ENCODE measurements around the gene KRTDAP. TPM values are rescaled to one million over a fixed set of nuclear protein-coding genes. Genes with fewer than 3 reads are reported as not detected.
"Not testable (repeated sequence)": the region's sequence is repeated elsewhere in the genome, so short reads cannot be mapped to it uniquely, and the experiment has no call there.

Gene KRTDAP
- total RNA-seq, 1 donor from 2014 or later, result 4.8 TPM

- H3K9me3 Mint-ChIP-seq (ENCODE audit: low read depth), result no peaks in the 10 kb centered on the region
- peaks cover 19% of the 10 kb centered on the region for H3K27me3 Mint-ChIP-seq
- TF ChIP-seq CTCF (IDR thresholded peaks at IDR 0.05; ENCODE audit: unreplicated experiment), result no peak
- H3K4me1 Mint-ChIP-seq (ENCODE audit: low read depth), result peaks cover 24% of the 10 kb centered on the region
- H3K4me3 Mint-ChIP-seq (ENCODE audit: low read depth), result no peak overlapping the region
- no peaks in the 10 kb centered on the region for H3K36me3 Mint-ChIP-seq (ENCODE audit: insufficient read depth)
- DNase-seq (ENCODE audit: low spot score, unreplicated experiment), result no peak
- H3K27ac Mint-ChIP-seq, result no peak overlapping the region
Observed at GRCh38 chr19:35484252-35485036, 5.8 kb downstream of the KRTDAP start.

GRCh38 chr19:35483089-35483488, 7.2 kb downstream of the KRTDAP start:
- no peak overlapping the region for H3K27ac Mint-ChIP-seq
- no peaks in the 10 kb centered on the region for H3K9me3 Mint-ChIP-seq (ENCODE audit: low read depth)
- peaks cover 7% of the 10 kb centered on the region for H3K27me3 Mint-ChIP-seq
- no peak for TF ChIP-seq CTCF (IDR thresholded peaks at IDR 0.05; ENCODE audit: unreplicated experiment)
- no peaks in the 10 kb centered on the region for H3K36me3 Mint-ChIP-seq (ENCODE audit: insufficient read depth)
- no peak overlapping the region for H3K4me3 Mint-ChIP-seq (ENCODE audit: low read depth)
- H3K4me1 Mint-ChIP-seq (ENCODE audit: low read depth), result peaks cover 26% of the 10 kb centered on the region
- no peak for DNase-seq (ENCODE audit: low spot score, unreplicated experiment)

GRCh38 chr19:35478794-35479677, 11.2 kb downstream of the KRTDAP start:
- H3K27me3 Mint-ChIP-seq, result peaks cover 3% of the 10 kb centered on the region
- DNase-seq (ENCODE audit: low spot score, unreplicated experiment), result no peak
- H3K4me3 Mint-ChIP-seq (ENCODE audit: low read depth), result no peak overlapping the region
- H3K9me3 Mint-ChIP-seq (ENCODE audit: low read depth), result no peaks in the 10 kb centered on the region
- H3K27ac Mint-ChIP-seq, result no peak overlapping the region
- TF ChIP-seq CTCF (IDR thresholded peaks at IDR 0.05; ENCODE audit: unreplicated experiment), result peak; percentile 34
- H3K4me1 Mint-ChIP-seq (ENCODE audit: low read depth), result peaks cover 3% of the 10 kb centered on the region
- H3K36me3 Mint-ChIP-seq (ENCODE audit: insufficient read depth), result no peaks in the 10 kb centered on the region

GRCh38 chr19:35476149-35476548, 14.1 kb downstream of the KRTDAP start:
- no peak for DNase-seq (ENCODE audit: low spot score, unreplicated experiment)
- Mint-ChIP-seq H3K9me3 (ENCODE audit: low read depth) (no peaks in the 10 kb centered on the region), H3K27me3 (peaks cover 3% of the 10 kb centered on the region), H3K4me1 (ENCODE audit: low read depth) (peaks cover 3% of the 10 kb centered on the region), H3K4me3 (ENCODE audit: low read depth) (no peak overlapping the region), H3K27ac (no peak overlapping the region), H3K36me3 (ENCODE audit: insufficient read depth) (no peaks in the 10 kb centered on the region)
- peak; percentile 25 for TF ChIP-seq CTCF (IDR thresholded peaks at IDR 0.05; ENCODE audit: unreplicated experiment)

DNA sequence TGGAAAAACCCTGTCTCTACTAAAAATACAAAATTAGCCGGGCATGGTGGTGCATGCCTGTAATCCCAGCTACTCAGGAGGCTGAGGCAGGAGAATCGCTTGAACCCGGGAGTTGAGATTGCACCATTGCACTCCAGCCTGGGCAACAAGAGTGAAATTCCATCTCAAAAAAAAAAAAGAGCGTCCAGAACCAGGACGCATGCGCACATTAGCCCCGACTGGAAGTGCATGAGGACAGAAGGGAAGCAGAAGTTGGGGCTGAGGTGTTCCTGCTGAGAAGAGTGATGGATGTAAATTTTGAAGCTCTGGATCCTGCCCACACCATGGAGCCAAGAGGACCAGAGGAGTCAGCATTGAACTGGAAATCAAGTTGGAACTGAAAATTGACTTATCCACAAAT, 15.7 kb downstream of the KRTDAP start:
- not testable (repeated sequence) for H3K4me1 Mint-ChIP-seq (ENCODE audit: low read depth); H3K9me3 Mint-ChIP-seq (ENCODE audit: low read depth); H3K36me3 Mint-ChIP-seq (ENCODE audit: insufficient read depth); H3K4me3 Mint-ChIP-seq (ENCODE audit: low read depth); DNase-seq (ENCODE audit: low spot score, unreplicated experiment); H3K27me3 Mint-ChIP-seq; H3K27ac Mint-ChIP-seq
